Heart left ventricle (tissue), 16 donors: ENCODE results near the gene CCP110. TPM values are rescaled to one million over a fixed set of nuclear protein-coding genes. Genes with fewer than 3 reads are reported as not detected.

ENCODE experiments used
- ATAC-seq, 4 donors: fragments of 200-7000 bp; cut with Tn5 transposase; one replicate each; pipeline ENCODE4 v1.9.1; 2020 to 2022; ENCODE audit warnings: moderate library complexity in 4 of 4, mild to moderate bottlenecking in 3 of 4, moderate number of reproducible peaks in 1 of 4
- DNase-seq, 5 donors: peaks; one replicate each; pipeline ENCODE4 v3.0.0-alpha.2; 2020
- H3K27ac ChIP-seq, 12 donors: fragments of 200-600 bp; sonication (generic) in 4 of 12; one replicate each; pipeline versions ENCODE4 v1.5.0 to v1.8.0; 2016 to 2022; ENCODE audit warnings: mild to moderate bottlenecking in 2 of 12
- H3K27me3 ChIP-seq, 9 donors: fragments of 200-600 bp; sonication (generic) in 2 of 9; one replicate each; pipeline versions ENCODE4 v1.5.1 to v1.8.0; 2016 to 2022; ENCODE audit warnings: mild to moderate bottlenecking in 3 of 9
- H3K36me3 ChIP-seq, 9 donors: fragments of 200-600 bp; sonication (generic) in 2 of 9; one replicate each; pipeline versions ENCODE4 v1.5.0 to v1.8.0; 2018 to 2022; ENCODE audit warnings: mild to moderate bottlenecking in 2 of 9
- H3K4me1 ChIP-seq, 12 donors: fragments of 200-600 bp; sonication (generic) in 4 of 12; one replicate each; pipeline versions ENCODE4 v1.5.0 to v1.8.0; 2016 to 2022; ENCODE audit warnings: mild to moderate bottlenecking in 3 of 12
- H3K4me3 ChIP-seq, 12 donors: fragments of 200-600 bp; sonication (generic) in 4 of 12; one replicate each; pipeline versions ENCODE4 v1.5.0 to v1.8.0; 2017 to 2022; ENCODE audit warnings: mild to moderate bottlenecking in 9 of 12, moderate library complexity in 4 of 12
- H3K9me3 ChIP-seq, 12 donors: fragments of 200-600 bp; sonication (generic) in 4 of 12; one replicate each; pipeline versions ENCODE4 v1.5.0 to v1.8.0; 2016 to 2022; ENCODE audit warnings: mild to moderate bottlenecking in 1 of 12
- POLR2A ChIP-seq, 2 donors: fragments of 450-650 bp; IDR thresholded peaks; one replicate each; pipeline ENCODE4 v1.6.1; 2017; ENCODE audit warnings: antibody characterized with exemption in 2 of 2, mild to moderate bottlenecking in 2 of 2, moderate library complexity in 2 of 2
- WGBS, 4 donors: extraction: QIAGEN DNeasy Blood & Tissue Kit in 2 of 4; methylation state at CpG; one replicate each; pipeline versions ENCODE4 v1.1.5 to v1.1.7; 2013 to 2018; 5-methylcytosine and 5-hydroxymethylcytosine counted together
- intact Hi-C, 10 donors: fragments of 100-400 bp; cut with DNase I; formaldehyde crosslinking; loops; one replicate each; pipeline versions ENCODE4 v1.11.1 to v1.14.2; 2022
- polyA plus RNA-seq, 2 donors: library from polyadenylated mRNA; stranded (reverse); fragments of 200-250 nt; gene quantifications; one replicate each; pipeline ENCODE4 v1.2.3, GENCODE V29; 2013
- total RNA-seq, 9 donors: library from RNA; depleted of rRNA in 2 of 9; stranded (reverse); fragments of >200 nt in 2 of 9; fragmentation: NEBNext Ultra II Directional in 3 of 9; extraction: Animal tissue kit (Norgen Biotek cat#: 25700) in 3 of 9; gene quantifications; one replicate each; pipeline versions ENCODE4 v1.1.0 to v1.2.4, GENCODE V29; 2016 to 2023
- TF ChIP-seq, protein P1 (sequence below), 12 donors: fragments of 200-600 bp; sonication (generic) in 4 of 12; IDR thresholded peaks; one replicate each; pipeline versions ENCODE4 v1.5.0 to v1.8.0; 2018 to 2022; ENCODE audit warnings: antibody characterized with exemption in 12 of 12, mild to moderate bottlenecking in 5 of 12
- donor health status: ischemic (EF 13 %, LVEDD 7.1; RV severe dilation, severe dysfunction).
- donor health status: healthy with polysubstance abuse.
- donor health status: DM: no; HTN: yes; CAD: no.
- donor health status: DM: no; HTN: no; CAD: no.
- donor health status: ischemic (EF 25% LVEDD 6.9; RV normal size, moderate dysfunction).
- donor health status: ischemic (EF 25% LVEDD 5.7; RV mildly dilated, moderate dysfunction).
- donor health status: healthy.
- donor health status: DM: yes; HTN: yes; CAD: no.
- donor health status: ischemic (EF 35%, LVEDD 5.7; RV mildly dilated, moderate dysfunction).
- donor health status: nonischemic (EF 11% LVEDD 7.7; RV severe dilation, severe dysfunction).
- donor health status: DM: yes; HTN: yes; CAD: no.
- donor health status: PGD.
- donor health status: ischemic (EF 29% LVEDD 5.4; RV normal size, mild dysfunction).
- donor health status: nonischemic (EF 23%, LVEDD 6.1; RV moderate dilation, normal function).

The CCP110 gene
- total and polyA plus RNA-seq, 11 donors = 3.1 to 13.5 (median 7.7) TPM

DNA sequence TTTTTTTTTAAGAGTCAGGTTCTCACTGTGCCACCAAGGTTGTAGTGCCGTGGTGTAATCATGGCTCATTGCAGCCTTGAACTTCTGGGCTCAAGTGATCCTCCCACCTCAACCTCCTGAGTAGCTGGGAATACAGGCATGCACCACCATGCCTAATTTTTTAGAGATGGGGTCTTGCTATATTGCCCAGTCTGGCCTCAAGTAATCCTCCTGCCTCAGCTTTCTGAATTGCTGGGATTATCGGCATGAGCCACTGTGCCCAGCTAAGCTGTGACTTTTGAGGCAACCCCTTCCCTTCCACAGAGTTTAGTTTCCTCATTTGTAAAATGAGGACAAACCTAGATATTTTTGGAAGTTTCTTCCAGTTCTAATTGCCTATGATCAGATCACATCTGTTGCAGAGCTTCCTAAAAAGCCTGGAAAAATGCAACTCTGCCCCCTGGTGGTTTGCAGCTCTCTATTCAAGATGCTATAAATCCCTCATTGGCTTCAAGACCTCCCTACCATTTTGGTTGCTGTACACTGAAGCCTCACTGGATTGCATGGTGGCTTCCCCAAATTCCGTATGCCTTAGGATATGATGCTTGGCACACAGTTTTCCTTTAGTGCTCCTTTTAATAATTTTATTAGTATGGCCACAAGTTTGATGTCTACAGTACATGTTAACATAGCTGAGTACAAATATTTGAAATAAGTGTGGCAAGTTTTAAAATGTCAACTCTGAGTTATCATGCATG is 21.2 kb upstream of the CCP110 start:
- DNase-seq (peak in 4 of 5 donors; percentile 57 to 69 (median 60)), ATAC-seq (peak in 3 of 4 donors; percentile 63 to 72 (median 65))
- Histone ChIP-seq H3K4me3 (no peak overlapping the region), H3K36me3 (peaks cover 0 to 97% (median 78%) of the 10 kb centered on the region in 9 donors), H3K4me1 (peaks cover 0 to 12% (median 2%) of the 10 kb centered on the region in 12 donors), H3K27me3 (no peaks in the 10 kb centered on the region), H3K9me3 (no peaks in the 10 kb centered on the region), H3K27ac (no peak overlapping the region)
- TF ChIP-seq, protein P1, sequence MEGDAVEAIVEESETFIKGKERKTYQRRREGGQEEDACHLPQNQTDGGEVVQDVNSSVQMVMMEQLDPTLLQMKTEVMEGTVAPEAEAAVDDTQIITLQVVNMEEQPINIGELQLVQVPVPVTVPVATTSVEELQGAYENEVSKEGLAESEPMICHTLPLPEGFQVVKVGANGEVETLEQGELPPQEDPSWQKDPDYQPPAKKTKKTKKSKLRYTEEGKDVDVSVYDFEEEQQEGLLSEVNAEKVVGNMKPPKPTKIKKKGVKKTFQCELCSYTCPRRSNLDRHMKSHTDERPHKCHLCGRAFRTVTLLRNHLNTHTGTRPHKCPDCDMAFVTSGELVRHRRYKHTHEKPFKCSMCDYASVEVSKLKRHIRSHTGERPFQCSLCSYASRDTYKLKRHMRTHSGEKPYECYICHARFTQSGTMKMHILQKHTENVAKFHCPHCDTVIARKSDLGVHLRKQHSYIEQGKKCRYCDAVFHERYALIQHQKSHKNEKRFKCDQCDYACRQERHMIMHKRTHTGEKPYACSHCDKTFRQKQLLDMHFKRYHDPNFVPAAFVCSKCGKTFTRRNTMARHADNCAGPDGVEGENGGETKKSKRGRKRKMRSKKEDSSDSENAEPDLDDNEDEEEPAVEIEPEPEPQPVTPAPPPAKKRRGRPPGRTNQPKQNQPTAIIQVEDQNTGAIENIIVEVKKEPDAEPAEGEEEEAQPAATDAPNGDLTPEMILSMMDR (IDR thresholded peaks at IDR 0.05) = peak; percentile 55 to 79 (median 68)
- TF ChIP-seq POLR2A (IDR thresholded peaks at IDR 0.05) = no peak
- 93 to 98% (median 95%) methylated on average over 3 of the region's 3 CpGs for WGBS, 4 donors
- intact Hi-C loops = loop anchor here (1.0 to 10.0 kb wide), 7 partner anchors 328 to 518 kb away; partner anchors contain the start of genes SYT17 (in 1 of the 10) and TMC7 (in 1 of the 10)

- Histone ChIP-seq H3K27me3 (no peaks in the 10 kb centered on the region), H3K4me1 (peaks cover 0 to 12% (median 2%) of the 10 kb centered on the region in 12 donors), H3K36me3 (peaks cover 0 to 99% (median 87%) of the 10 kb centered on the region in 9 donors), H3K27ac (no peak overlapping the region), H3K9me3 (no peaks in the 10 kb centered on the region), H3K4me3 (no peak overlapping the region)
- DNase-seq (no peak), ATAC-seq (no peak)
- WGBS, 4 donors = 92 to 98% (median 94%) methylated on average over 5 of the region's 5 CpGs
- intact Hi-C loops = loop anchor here (1.0 to 10.0 kb wide), 7 partner anchors 329 to 519 kb away; partner anchors contain the start of genes SYT17 (in 1 of the 10) and TMC7 (in 1 of the 10)
- no peak for TF ChIP-seq POLR2A (IDR thresholded peaks at IDR 0.05)
- TF ChIP-seq, protein P1 (IDR thresholded peaks at IDR 0.05) = no peak
Observed at GRCh38 chr16:19503461-19504075, 20.2 kb upstream of the CCP110 start.

DNA sequence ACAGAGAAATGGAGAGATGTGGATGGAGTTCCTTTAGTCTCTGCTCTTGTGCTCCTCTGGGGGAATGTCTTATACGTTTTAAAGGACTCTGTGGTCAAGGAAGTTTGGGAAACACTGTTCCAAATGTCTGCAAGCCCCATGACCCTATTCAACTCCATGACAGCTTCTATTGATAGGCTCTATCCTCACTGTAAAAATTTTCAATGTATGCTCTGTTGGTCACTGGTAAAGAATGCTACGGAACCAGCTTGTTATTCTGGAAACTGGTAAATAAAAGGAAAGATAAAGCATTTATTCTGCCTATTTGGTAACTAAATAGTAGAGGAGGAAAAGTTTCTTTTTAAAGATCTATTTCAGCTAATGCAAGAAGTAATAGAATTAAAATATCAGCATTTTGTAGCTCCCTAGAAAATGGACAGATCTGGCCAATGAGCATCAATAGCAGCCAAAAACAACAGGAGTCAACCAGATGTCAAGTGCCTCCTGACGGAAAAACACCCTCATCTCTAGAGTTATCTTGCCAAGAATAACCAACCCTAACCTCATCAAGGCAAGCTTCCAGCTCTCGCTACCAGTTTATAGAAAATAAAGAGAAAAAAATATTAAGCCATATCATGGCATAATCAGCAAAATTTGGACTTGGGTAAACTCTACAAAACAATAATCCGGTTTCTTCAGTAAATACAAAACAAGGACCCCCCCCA is 18.0 kb upstream of the CCP110 start:
- no peaks in the 10 kb centered on the region for H3K9me3 ChIP-seq
- no peak for TF ChIP-seq POLR2A (IDR thresholded peaks at IDR 0.05)
- TF ChIP-seq, protein P1 (IDR thresholded peaks at IDR 0.05) = no peak
- intact Hi-C loops = loop anchor here in 2 of 10 donors (10.0 kb wide), 2 partner anchors 331 to 521 kb away; partner anchors contain the start of gene TMC7 (in 1 of the 2)
- peak in 1 of 5 donors; percentile 18 for DNase-seq
- WGBS, 4 donors = 51 to 76% (median 65%) methylated on average over 5 of the region's 5 CpGs
- no peaks in the 10 kb centered on the region for H3K27me3 ChIP-seq
- no peak overlapping the region for H3K27ac ChIP-seq
- peak in 3 of 4 donors; percentile 50 to 59 (median 54) for ATAC-seq
- H3K36me3 ChIP-seq = peaks cover 0 to 99% (median 90%) of the 10 kb centered on the region in 9 donors
- H3K4me1 ChIP-seq = peaks cover 0 to 12% (median 4%) of the 10 kb centered on the region in 12 donors
- no peak overlapping the region for H3K4me3 ChIP-seq
